ENCODE results near the gene HES2.
"Not testable (repeated sequence)": the region's sequence is repeated elsewhere in the genome, so short reads cannot be mapped to it uniquely, and the experiment has no call there.

HES2 gene

GRCh38 chr1:6437012-6437700 is 17.4 kb upstream of the HES2 start:
- DNase-seq (ENCODE audit: low read depth in 2 of 2), result not testable (repeated sequence)

GRCh38 chr1:6436277-6436676 is 16.6 kb upstream of the HES2 start:
- not testable (repeated sequence) for DNase-seq (ENCODE audit: low read depth in 2 of 2)

GRCh38 chr1:6435547-6435946 is 15.8 kb upstream of the HES2 start:
- DNase-seq (ENCODE audit: low read depth in 2 of 2), result no peak

- no peak for DNase-seq (ENCODE audit: low read depth in 2 of 2)
Observed at GRCh38 chr1:6435129-6435528, 15.4 kb upstream of the HES2 start.

GRCh38 chr1:6434186-6434585 is 14.5 kb upstream of the HES2 start:
- no peak for DNase-seq (ENCODE audit: low read depth in 2 of 2)

- not testable (repeated sequence) for DNase-seq (ENCODE audit: low read depth in 2 of 2)
Observed at GRCh38 chr1:6431645-6432579, 12.2 kb upstream of the HES2 start.

GRCh38 chr1:6429660-6430411 is 10.1 kb upstream of the HES2 start:
- DNase-seq (ENCODE audit: low read depth in 2 of 2), result not testable (repeated sequence)

GRCh38 chr1:6428453-6428852 is 8.7 kb upstream of the HES2 start:
- not testable (repeated sequence) for DNase-seq (ENCODE audit: low read depth in 2 of 2)

- DNase-seq (ENCODE audit: low read depth in 2 of 2), result no peak
Observed at GRCh38 chr1:6427441-6428390, 8.0 kb upstream of the HES2 start.

- no peak for DNase-seq (ENCODE audit: low read depth in 2 of 2)
Observed at GRCh38 chr1:6426972-6427350, 7.2 kb upstream of the HES2 start.

GRCh38 chr1:6426277-6426971 is 6.7 kb upstream of the HES2 start:
- DNase-seq (ENCODE audit: low read depth in 2 of 2), result no peak

GRCh38 chr1:6425658-6426057 is 5.9 kb upstream of the HES2 start:
- no peak for DNase-seq (ENCODE audit: low read depth in 2 of 2)

GRCh38 chr1:6424619-6425593 is 5.2 kb upstream of the HES2 start, which contains the start of gene ESPN:
ESPN (plus strand) TSS chr1:6424776; CDS start chr1:6424956, 180 bp downstream.
- DNase-seq (ENCODE audit: low read depth in 2 of 2), result no peak

GRCh38 chr1:6424000-6424565 is 4.4 kb upstream of the HES2 start:
- DNase-seq (ENCODE audit: low read depth in 2 of 2), result no peak

- peak; percentile 55 to 66 for DNase-seq (ENCODE audit: low read depth in 2 of 2)
Observed at GRCh38 chr1:6423321-6423999, 3.7 kb upstream of the HES2 start.

- DNase-seq (ENCODE audit: low read depth in 2 of 2), result no peak
Observed at GRCh38 chr1:6421266-6421665, 1.5 kb upstream of the HES2 start.

GRCh38 chr1:6420454-6421042 is 829 bp upstream of the HES2 start:
- DNase-seq (ENCODE audit: low read depth in 2 of 2), result peak in 1 of 2 donors; percentile 15

- no peak for DNase-seq (ENCODE audit: low read depth in 2 of 2)
Observed at GRCh38 chr1:6419397-6419803, 319 bp downstream of the HES2 start.
